ENCODE results near the gene CAPN11.

CAPN11 gene

GRCh38 chr6:44221961-44222335 is 63.3 kb downstream of the CAPN11 start:
- H3K27me3 ChIP-seq (ENCODE audit: control insufficient read depth, insufficient read depth, low read length): no peaks in the 10 kb centered on the region
- no peaks in the 10 kb centered on the region for H3K9me3 ChIP-seq (ENCODE audit: control insufficient read depth, insufficient read depth, low read length)
- H3K4me1 ChIP-seq (ENCODE audit: control insufficient read depth, insufficient read depth, low read length): peaks cover 26% of the 10 kb centered on the region
- DNase-seq (ENCODE audit: low read depth, low spot score): no peak
- no peaks in the 10 kb centered on the region for H3K36me3 ChIP-seq (ENCODE audit: control insufficient read depth, insufficient read depth, low read length)
- H3K27ac ChIP-seq (ENCODE audit: low read length): no peak overlapping the region
- H3K4me3 ChIP-seq (ENCODE audit: low read length): no peak overlapping the region
- no CpG with 5 or more reads among the region's 2 CpGs for whole genome bisulfite sequencing (ENCODE audit: insufficient coverage, insufficient read length)

DNA sequence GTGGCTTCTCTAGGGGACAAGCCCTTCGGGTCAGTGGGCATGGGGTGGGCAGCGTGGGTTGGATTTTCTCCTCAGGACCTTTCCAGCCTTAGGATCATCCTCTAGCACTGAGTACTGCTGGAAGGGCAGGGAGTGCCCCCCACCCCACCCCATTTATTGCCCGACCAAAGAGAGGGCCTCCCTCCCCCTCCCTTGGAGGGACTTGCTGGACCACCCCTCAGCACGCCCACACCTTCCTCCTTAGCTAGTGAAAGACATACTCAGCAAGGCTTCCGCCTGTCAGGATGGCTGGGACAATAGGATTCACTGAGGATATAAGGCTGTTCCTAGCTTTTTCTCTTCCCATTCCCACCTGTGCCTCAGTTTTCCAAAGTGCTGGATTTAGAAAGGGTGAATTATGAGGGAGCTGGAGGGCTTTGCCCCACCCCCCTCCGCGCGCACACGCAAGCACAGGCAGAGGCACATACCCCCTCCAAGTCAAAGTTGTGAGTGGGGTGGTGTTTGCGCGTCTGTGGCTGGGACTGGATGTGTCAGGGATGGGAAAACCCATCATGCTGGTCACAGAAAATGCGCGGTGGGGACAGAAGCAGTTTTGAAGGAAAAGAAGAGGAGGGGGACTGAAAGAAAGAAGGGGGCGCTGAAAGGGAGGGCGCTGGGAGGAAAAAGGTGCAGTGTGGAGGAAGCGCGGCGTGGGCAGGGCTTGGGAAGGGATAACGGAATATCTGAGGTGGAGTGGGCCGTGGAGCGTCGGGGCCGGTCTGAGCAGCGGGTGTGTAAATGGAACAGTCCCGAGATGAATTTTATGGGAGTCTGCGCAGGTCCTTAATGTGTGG is 64.1 kb downstream of the CAPN11 start:
- no peaks in the 10 kb centered on the region for H3K9me3 ChIP-seq (ENCODE audit: control insufficient read depth, insufficient read depth, low read length)
- H3K36me3 ChIP-seq (ENCODE audit: control insufficient read depth, insufficient read depth, low read length): peaks cover 3% of the 10 kb centered on the region; the same call in 1 of the 2 replicates
- no peaks in the 10 kb centered on the region for H3K27me3 ChIP-seq (ENCODE audit: control insufficient read depth, insufficient read depth, low read length)
- no peak overlapping the region for H3K27ac ChIP-seq (ENCODE audit: low read length)
- DNase-seq (ENCODE audit: low read depth, low spot score): no peak
- peak overlapping the region; percentile 78; the same call in 1 of the 2 replicates for H3K4me3 ChIP-seq (ENCODE audit: low read length)
- WGBS (ENCODE audit: insufficient coverage, insufficient read length): no CpG with 5 or more reads among the region's 26 CpGs
- peaks cover 21% of the 10 kb centered on the region for H3K4me1 ChIP-seq (ENCODE audit: control insufficient read depth, insufficient read depth, low read length)

GRCh38 chr6:44223319-44224028 is 64.9 kb downstream of the CAPN11 start, which contains the start of gene SLC29A1:
Gene SLC29A1 (plus strand): TSS chr6:44223595. CDS start chr6:44227314, 3,719 bp downstream.
- H3K27ac ChIP-seq (ENCODE audit: low read length): no peak within 1 kb of the TSS
- H3K4me1 ChIP-seq (ENCODE audit: control insufficient read depth, insufficient read depth, low read length): peaks cover 17% of the 10 kb centered on the region

DNA sequence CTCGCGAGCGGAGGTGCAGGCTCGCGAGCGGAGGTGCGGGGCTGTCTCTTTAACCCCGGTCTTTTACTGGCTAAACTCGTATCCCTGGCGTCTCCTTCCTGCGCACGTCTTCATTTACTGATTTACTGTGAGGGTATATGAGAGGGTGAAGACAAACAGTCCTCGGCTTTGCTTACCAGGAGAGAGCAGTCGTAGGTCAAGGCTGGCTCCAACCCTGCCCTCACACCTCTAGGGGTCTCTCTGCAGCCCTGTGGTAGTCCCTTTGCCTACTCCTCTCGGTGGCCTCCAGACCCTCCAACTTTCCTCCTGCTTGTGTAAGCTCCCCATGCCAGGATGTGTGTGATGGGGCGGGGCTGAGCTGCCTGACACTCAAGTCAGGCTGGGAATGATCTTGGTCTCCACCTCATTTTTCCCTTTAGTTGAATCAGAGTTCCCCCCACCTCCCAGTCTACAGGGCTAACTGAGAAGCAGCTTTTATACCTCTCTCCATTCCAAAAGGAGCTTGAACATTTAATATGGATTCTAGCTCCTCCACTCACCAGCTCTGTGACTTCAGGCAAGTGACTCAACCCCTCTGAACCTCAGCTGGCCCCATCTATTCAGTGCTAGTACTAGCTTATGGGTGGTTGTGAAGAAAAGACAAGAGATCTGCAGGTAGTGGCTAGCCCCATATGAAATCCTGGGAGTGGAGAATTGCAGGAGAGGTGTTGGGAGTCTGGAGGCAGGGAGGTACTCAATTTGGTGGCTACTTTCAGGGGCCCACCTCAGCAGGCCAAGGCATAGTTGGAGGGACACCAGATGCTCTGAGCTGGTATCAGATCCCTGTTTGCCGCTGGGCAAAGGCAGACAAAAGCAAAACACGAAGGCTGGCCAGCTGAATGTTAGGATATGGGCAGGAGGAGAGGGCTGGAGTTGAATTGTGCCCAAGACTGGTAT is 65.7 kb downstream of the CAPN11 start:
- no peaks in the 10 kb centered on the region for H3K9me3 ChIP-seq (ENCODE audit: control insufficient read depth, insufficient read depth, low read length)
- H3K27ac ChIP-seq (ENCODE audit: low read length): no peak overlapping the region
- peaks cover 7% of the 10 kb centered on the region for H3K36me3 ChIP-seq (ENCODE audit: control insufficient read depth, insufficient read depth, low read length)
- H3K4me3 ChIP-seq (ENCODE audit: low read length): peak overlapping the region; percentile 78; the same call in 1 of the 2 replicates
- WGBS (ENCODE audit: insufficient coverage, insufficient read length): no CpG with 5 or more reads among the region's 18 CpGs
- no peaks in the 10 kb centered on the region for H3K27me3 ChIP-seq (ENCODE audit: control insufficient read depth, insufficient read depth, low read length)
- peaks cover 17% of the 10 kb centered on the region for H3K4me1 ChIP-seq (ENCODE audit: control insufficient read depth, insufficient read depth, low read length)
- no peak for DNase-seq (ENCODE audit: low read depth, low spot score)

More at GRCh38 chr6:44223319-44224028, 64.9 kb downstream of the CAPN11 start, which contains the start of gene SLC29A1:
- no peaks in the 10 kb centered on the region for H3K27me3 ChIP-seq (ENCODE audit: control insufficient read depth, insufficient read depth, low read length)
- no CpG with 5 or more reads among the region's 73 CpGs for WGBS (ENCODE audit: insufficient coverage, insufficient read length)
- no peaks in the 10 kb centered on the region for H3K9me3 ChIP-seq (ENCODE audit: control insufficient read depth, insufficient read depth, low read length)
- peaks cover 3% of the 10 kb centered on the region; the same call in 1 of the 2 replicates for H3K36me3 ChIP-seq (ENCODE audit: control insufficient read depth, insufficient read depth, low read length)
- peak within 1 kb of the TSS; percentile 78 for H3K4me3 ChIP-seq (ENCODE audit: low read length)
- DNase-seq (ENCODE audit: low read depth, low spot score): no peak

DNA sequence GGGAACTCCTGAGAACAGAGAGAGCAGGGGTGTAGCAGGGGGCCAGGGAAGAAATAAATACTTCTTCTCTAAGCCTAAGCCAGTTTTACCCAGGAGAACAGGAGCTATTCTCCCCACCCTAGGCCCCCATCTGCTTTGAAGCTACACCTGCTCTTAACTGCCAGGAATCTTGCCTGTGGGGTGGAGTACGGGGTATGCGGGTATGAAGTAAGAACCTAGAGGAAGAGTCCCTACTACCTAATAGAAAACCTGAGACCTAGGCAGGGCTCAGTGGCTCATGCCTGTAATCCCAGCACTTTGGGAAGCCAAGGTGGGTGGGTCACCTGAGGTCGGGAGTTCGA is 66.3 kb downstream of the CAPN11 start:
- DNase-seq (ENCODE audit: low read depth, low spot score): no peak
- no peaks in the 10 kb centered on the region for H3K9me3 ChIP-seq (ENCODE audit: control insufficient read depth, insufficient read depth, low read length)
- peaks cover 13% of the 10 kb centered on the region for H3K36me3 ChIP-seq (ENCODE audit: control insufficient read depth, insufficient read depth, low read length)
- no peaks in the 10 kb centered on the region for H3K27me3 ChIP-seq (ENCODE audit: control insufficient read depth, insufficient read depth, low read length)
- no peak overlapping the region for H3K4me3 ChIP-seq (ENCODE audit: low read length)
- WGBS (ENCODE audit: insufficient coverage, insufficient read length): no CpG with 5 or more reads among the region's 4 CpGs
- peaks cover 17% of the 10 kb centered on the region for H3K4me1 ChIP-seq (ENCODE audit: control insufficient read depth, insufficient read depth, low read length)
- H3K27ac ChIP-seq (ENCODE audit: low read length): no peak overlapping the region

- Histone ChIP-seq H3K27me3 (ENCODE audit: control insufficient read depth, insufficient read depth, low read length) (no peaks in the 10 kb centered on the region), H3K27ac (ENCODE audit: low read length) (no peak overlapping the region), H3K4me1 (ENCODE audit: control insufficient read depth, insufficient read depth, low read length) (peaks cover 17% of the 10 kb centered on the region), H3K4me3 (ENCODE audit: low read length) (no peak overlapping the region), H3K36me3 (ENCODE audit: control insufficient read depth, insufficient read depth, low read length) (peaks cover 20% of the 10 kb centered on the region), H3K9me3 (ENCODE audit: control insufficient read depth, insufficient read depth, low read length) (no peaks in the 10 kb centered on the region)
- DNase-seq (ENCODE audit: low read depth, low spot score): no peak
- WGBS (ENCODE audit: insufficient coverage, insufficient read length): no CpG with 5 or more reads among the region's 8 CpGs
These were observed 67.1 kb downstream of the CAPN11 start for GRCh38 chr6:44225579-44226325.

- no CpG with 5 or more reads among the region's 15 CpGs for WGBS (ENCODE audit: insufficient coverage, insufficient read length)
- H3K27me3 ChIP-seq (ENCODE audit: control insufficient read depth, insufficient read depth, low read length): no peaks in the 10 kb centered on the region
- no peak overlapping the region for H3K4me3 ChIP-seq (ENCODE audit: low read length)
These were observed 67.9 kb downstream of the CAPN11 start for GRCh38 chr6:44226368-44227147.

GRCh38 chr6:44227148-44227793 is 68.7 kb downstream of the CAPN11 start:
- Histone ChIP-seq H3K4me3 (ENCODE audit: low read length) (no peak overlapping the region), H3K27ac (ENCODE audit: low read length) (no peak overlapping the region), H3K9me3 (ENCODE audit: control insufficient read depth, insufficient read depth, low read length) (no peaks in the 10 kb centered on the region), H3K36me3 (ENCODE audit: control insufficient read depth, insufficient read depth, low read length) (peaks cover 31% of the 10 kb centered on the region), H3K4me1 (ENCODE audit: control insufficient read depth, insufficient read depth, low read length) (peaks cover 12% of the 10 kb centered on the region), H3K27me3 (ENCODE audit: control insufficient read depth, insufficient read depth, low read length) (no peaks in the 10 kb centered on the region)
- no CpG with 5 or more reads among the region's 7 CpGs for WGBS (ENCODE audit: insufficient coverage, insufficient read length)
- no peak for DNase-seq (ENCODE audit: low read depth, low spot score)

More at GRCh38 chr6:44226368-44227147, 67.9 kb downstream of the CAPN11 start:
- Histone ChIP-seq H3K9me3 (ENCODE audit: control insufficient read depth, insufficient read depth, low read length) (no peaks in the 10 kb centered on the region), H3K27ac (ENCODE audit: low read length) (no peak overlapping the region), H3K4me1 (ENCODE audit: control insufficient read depth, insufficient read depth, low read length) (peaks cover 17% of the 10 kb centered on the region), H3K36me3 (ENCODE audit: control insufficient read depth, insufficient read depth, low read length) (peaks cover 26% of the 10 kb centered on the region)
- DNase-seq (ENCODE audit: low read depth, low spot score): no peak

- Histone ChIP-seq H3K9me3 (ENCODE audit: control insufficient read depth, insufficient read depth, low read length) (no peaks in the 10 kb centered on the region), H3K27ac (ENCODE audit: low read length) (no peak overlapping the region), H3K4me1 (ENCODE audit: control insufficient read depth, insufficient read depth, low read length) (peaks cover 8% of the 10 kb centered on the region), H3K36me3 (ENCODE audit: control insufficient read depth, insufficient read depth, low read length) (peaks cover 36% of the 10 kb centered on the region), H3K27me3 (ENCODE audit: control insufficient read depth, insufficient read depth, low read length) (no peaks in the 10 kb centered on the region), H3K4me3 (ENCODE audit: low read length) (no peak overlapping the region)
- DNase-seq (ENCODE audit: low read depth, low spot score): no peak
- no CpG with 5 or more reads among the region's 6 CpGs for WGBS (ENCODE audit: insufficient coverage, insufficient read length)
These were observed 69.4 kb downstream of the CAPN11 start for GRCh38 chr6:44228031-44228430.

Measured in iPS DF 6.9 (cell line).